ENCODE results near the gene SNX24. TPM values are rescaled to one million over a fixed set of nuclear protein-coding genes. Genes with fewer than 3 reads are reported as not detected.

Gene SNX24
- total and polyA plus RNA-seq, 9 of the 15 experiments (the other 6 are each of a cell fraction or from before 2014, with no cell fraction given) = 5.3 to 10.1 (median 7.9) TPM

GRCh38 chr5:122942164-122942914 lies 96.9 kb downstream of the SNX24 start (continued):
- TF ChIP-seq E2F3 (CRISPR knock-in tag; IDR thresholded peaks at IDR 0.05) (no peak), NR3C1 (CRISPR knock-in tag; IDR thresholded peaks at IDR 0.05) (no peak), ARID2 (IDR thresholded peaks at IDR 0.05) (no peak), ADNP (tag; IDR thresholded peaks at IDR 0.05) (no peak), CHD2 (IDR thresholded peaks at IDR 0.05; ENCODE audit: low read depth, low read length) (no peak), ASH1L (IDR thresholded peaks at IDR 0.05; ENCODE audit: borderline replicate concordance, low read depth, partially characterized antibody) (no peak), HDGF (IDR thresholded peaks at IDR 0.05) (no peak), GABPB1 (CRISPR knock-in tag; IDR thresholded peaks at IDR 0.05) (no peak), TEAD2 (tag; IDR thresholded peaks at IDR 0.05) (no peak), SMAD3 (CRISPR knock-in tag; conservative IDR thresholded peaks at IDR 0.05) (no peak), ZNF785 (CRISPR knock-in tag; IDR thresholded peaks at IDR 0.05) (no peak), ZNF395 (CRISPR knock-in tag; IDR thresholded peaks at IDR 0.05) (no peak), CBFA2T3 (IDR thresholded peaks at IDR 0.05) (peak; percentile 91), COPS2 (conservative IDR thresholded peaks at IDR 0.05) (no peak), GTF2B (IDR thresholded peaks at IDR 0.05; ENCODE audit: extremely low read depth, insufficient read length) (no peak), POU5F1 (IDR thresholded peaks at IDR 0.05; ENCODE audit: borderline replicate concordance, low read depth, low read length, partially characterized antibody) (no peak), MEF2A (IDR thresholded peaks at IDR 0.05; ENCODE audit: control insufficient read depth, low read depth, low read length) (no peak), SAP30 (IDR thresholded peaks at IDR 0.05; ENCODE audit: borderline replicate concordance, insufficient read depth, low read depth, low read length, poor library complexity, severe bottlenecking) (no peak), ZFP91 (CRISPR knock-in tag; IDR thresholded peaks at IDR 0.05) (no peak), WHSC1 (IDR thresholded peaks at IDR 0.05; ENCODE audit: low read length) (no peak), NR4A1 (CRISPR knock-in tag; IDR thresholded peaks at IDR 0.05) (no peak), NR4A1 (tag; IDR thresholded peaks at IDR 0.05) (no peak), FOXJ3 (CRISPR knock-in tag; IDR thresholded peaks at IDR 0.05) (no peak), ILK (tag; IDR thresholded peaks at IDR 0.05; ENCODE audit: borderline replicate concordance, low read depth) (no peak)
- TF ChIP-seq, protein P1, sequence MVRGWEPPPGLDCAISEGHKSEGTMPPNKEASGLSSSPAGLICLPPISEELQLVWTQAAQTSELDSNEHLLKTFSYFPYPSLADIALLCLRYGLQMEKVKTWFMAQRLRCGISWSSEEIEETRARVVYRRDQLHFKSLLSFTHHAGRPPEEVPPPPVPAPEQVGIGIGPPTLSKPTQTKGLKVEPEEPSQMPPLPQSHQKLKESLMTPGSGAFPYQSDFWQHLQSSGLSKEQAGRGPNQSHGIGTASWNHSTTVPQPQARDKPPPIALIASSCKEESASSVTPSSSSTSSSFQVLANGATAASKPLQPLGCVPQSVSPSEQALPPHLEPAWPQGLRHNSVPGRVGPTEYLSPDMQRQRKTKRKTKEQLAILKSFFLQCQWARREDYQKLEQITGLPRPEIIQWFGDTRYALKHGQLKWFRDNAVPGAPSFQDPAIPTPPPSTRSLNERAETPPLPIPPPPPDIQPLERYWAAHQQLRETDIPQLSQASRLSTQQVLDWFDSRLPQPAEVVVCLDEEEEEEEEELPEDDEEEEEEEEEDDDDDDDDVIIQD (CRISPR knock-in tag; IDR thresholded peaks at IDR 0.05) = no peak
